H1 (cell line): Measurements from ENCODE around the gene THYN1. TPM values are rescaled to one million over a fixed set of nuclear protein-coding genes. Genes with fewer than 3 reads are reported as not detected.

Source experiments
- BRCA1 ChIP-seq: IDR thresholded peaks from 2 replicates; pipeline ENCODE4 v1.6.1; 2012; ENCODE audit warnings: low read depth, low read length, improper control_type of control experiment
- CEBPB ChIP-seq: IDR thresholded peaks from 2 replicates; pipeline ENCODE4 v1.6.1; 2012; ENCODE audit warnings: low read depth, low read length
- CHD2 ChIP-seq: IDR thresholded peaks from 2 replicates; pipeline ENCODE4 v1.6.1; 2012; ENCODE audit warnings: low read length, improper control_type of control experiment
- CTCF ChIP-seq, 3 experiments: IDR thresholded peaks; 1 replicate in 2 of 3; 2 replicates in 1 of 3; pipeline versions ENCODE4 v1.5.1 to v1.6.1; 2011; ENCODE audit warnings: low read length in 3 of 3, mild to moderate bottlenecking in 3 of 3, inconsistent platforms in 2 of 3, low read depth in 1 of 3, moderate library complexity in 1 of 3; ENCODE audit not compliant: insufficient read depth in 1 of 3; ENCODE audit errors: control extremely low read depth in 1 of 3
- GTF2F1 ChIP-seq: IDR thresholded peaks from 2 replicates; pipeline ENCODE4 v1.6.1; 2012; ENCODE audit warnings: low read depth, low read length, improper control_type of control experiment, borderline replicate concordance
- HDAC2 ChIP-seq, 2 experiments: fragments of 300-600 bp in 1 of 2; sonication (generic) in 1 of 2; IDR thresholded peaks; 2 replicates each; pipeline ENCODE4 v1.6.1; 2011 to 2012; ENCODE audit warnings: low read depth in 2 of 2, low read length in 2 of 2, mild to moderate bottlenecking in 2 of 2, moderate library complexity in 2 of 2, borderline replicate concordance in 1 of 2, inconsistent platforms in 1 of 2
- polyA plus RNA-seq, 7 experiments: library from polyadenylated mRNA; depleted of rRNA in 3 of 7; stranded (reverse) in 5 of 7; unstranded in 2 of 7; fragments of >200 nt in 5 of 7; fragments of 200-250 nt in 2 of 7; gene quantifications; 1 replicate in 5 of 7; 2 replicates in 1 of 7; 4 replicates in 1 of 7; pipeline versions ENCODE4 v1.2.1 to v1.2.3, GENCODE V29; 2011 to 2013; ENCODE audit warnings: missing spikeins in 2 of 7, mixed read lengths in 2 of 7
- total RNA-seq: library from RNA; stranded (reverse); fragmentation: NEBNext Ultra II Directional; extraction: Animal tissue kit (Norgen Biotek cat#: 25700); gene quantifications from 2 replicates; pipeline ENCODE4 v1.2.1, GENCODE V29; 2021

Gene THYN1
- total and polyA plus RNA-seq, 2 of the 8 experiments (the other 6 are each of a cell fraction or from before 2014, with no cell fraction given) = 77.3 to 95.1 TPM

DNA sequence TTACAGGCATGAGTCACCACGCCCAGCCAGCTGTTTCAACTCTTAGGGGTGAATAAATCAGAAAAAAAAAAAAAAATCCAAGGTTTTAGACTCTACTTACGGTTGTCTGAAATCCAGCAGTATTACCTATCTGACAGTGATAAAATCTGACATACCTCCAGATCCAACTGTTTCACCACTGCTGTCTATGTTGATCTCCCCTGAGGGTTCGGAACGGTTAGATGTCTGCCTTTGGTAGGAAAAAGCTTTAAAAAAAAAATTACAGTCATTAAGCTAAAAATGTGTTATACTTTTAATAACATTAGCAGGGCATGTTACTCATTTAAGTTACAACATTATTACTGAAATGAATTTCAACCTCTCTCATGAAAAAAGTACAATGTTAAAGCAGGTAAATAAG is 50.5 kb downstream of the THYN1 start (continued):
- TF ChIP-seq CTCF (IDR thresholded peaks at IDR 0.05; ENCODE audit: control extremely low read depth in 1 of 3, insufficient read depth in 1 of 3, low read depth in 1 of 3, low read length in 3 of 3) = no peak
- no peak for TF ChIP-seq GTF2F1
- no peak for TF ChIP-seq CEBPB
- TF ChIP-seq BRCA1 = no peak
- TF ChIP-seq CHD2 = no peak
- TF ChIP-seq HDAC2 (IDR thresholded peaks at IDR 0.05; ENCODE audit: borderline replicate concordance in 1 of 2, low read depth in 2 of 2, low read length in 2 of 2) = no peak
